T-helper 2 cell (primary cell): ENCODE data around the gene VWA1.
"Not testable (repeated sequence)": the region's sequence is repeated elsewhere in the genome, so short reads cannot be mapped to it uniquely, and the experiment has no call there.

Source experiments
- DNase-seq, 5 experiments: peaks; one replicate each; pipeline versions ENCODE4 v3.0.0 to v3.0.0-alpha.2; 2012 to 2022

Gene VWA1

DNA sequence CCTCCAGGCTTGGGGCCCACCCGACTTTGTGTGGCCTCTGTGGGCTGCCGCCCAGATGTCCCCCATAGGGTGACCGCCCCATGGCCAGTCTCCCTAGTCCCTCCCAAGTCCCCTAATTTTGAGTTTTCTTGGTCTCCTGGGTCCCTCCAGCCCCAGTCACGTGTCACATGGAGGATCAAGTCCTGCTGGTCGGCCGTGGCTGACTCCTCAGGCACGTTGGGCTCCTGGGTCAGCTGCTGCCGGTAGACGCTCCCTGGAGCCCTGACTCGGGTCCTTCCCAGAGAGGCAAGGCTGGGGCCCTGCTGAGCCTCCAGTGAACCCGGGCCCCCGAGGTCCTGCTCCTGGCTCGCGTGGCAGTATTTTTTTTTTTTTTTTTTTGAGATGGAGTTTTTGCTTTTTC, 24.2 kb downstream of the VWA1 start:
- not testable (repeated sequence) for DNase-seq

DNA sequence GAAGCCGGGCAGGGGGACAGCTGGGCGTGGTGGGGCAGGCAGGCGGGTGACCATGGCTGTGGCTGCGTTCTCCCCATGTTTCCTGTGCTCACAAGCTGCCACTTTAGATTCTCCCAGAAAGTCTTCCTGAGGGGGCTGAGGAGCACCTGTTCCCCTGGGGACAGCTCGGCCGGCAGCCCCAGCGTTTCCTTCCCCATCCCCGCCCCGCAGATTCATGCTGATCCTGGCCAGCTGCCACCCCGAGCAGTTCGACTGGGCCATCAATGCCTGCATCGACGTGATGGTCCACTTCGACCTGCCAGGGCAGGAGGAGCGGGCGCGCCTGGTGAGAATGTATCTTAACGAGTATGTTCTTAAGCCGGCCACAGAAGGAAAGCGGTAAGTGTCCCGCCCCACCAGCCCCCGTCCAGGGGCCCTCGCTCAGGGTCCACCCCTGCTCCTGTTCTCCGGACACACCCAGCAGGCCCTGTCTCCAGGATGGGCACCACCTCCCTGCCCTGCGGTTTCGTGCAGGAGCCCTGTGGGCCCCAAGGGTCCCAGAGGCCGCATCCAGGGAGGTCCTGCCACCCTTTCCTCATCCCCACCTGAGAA, 25.1 kb downstream of the VWA1 start:
- no peak for DNase-seq

DNA sequence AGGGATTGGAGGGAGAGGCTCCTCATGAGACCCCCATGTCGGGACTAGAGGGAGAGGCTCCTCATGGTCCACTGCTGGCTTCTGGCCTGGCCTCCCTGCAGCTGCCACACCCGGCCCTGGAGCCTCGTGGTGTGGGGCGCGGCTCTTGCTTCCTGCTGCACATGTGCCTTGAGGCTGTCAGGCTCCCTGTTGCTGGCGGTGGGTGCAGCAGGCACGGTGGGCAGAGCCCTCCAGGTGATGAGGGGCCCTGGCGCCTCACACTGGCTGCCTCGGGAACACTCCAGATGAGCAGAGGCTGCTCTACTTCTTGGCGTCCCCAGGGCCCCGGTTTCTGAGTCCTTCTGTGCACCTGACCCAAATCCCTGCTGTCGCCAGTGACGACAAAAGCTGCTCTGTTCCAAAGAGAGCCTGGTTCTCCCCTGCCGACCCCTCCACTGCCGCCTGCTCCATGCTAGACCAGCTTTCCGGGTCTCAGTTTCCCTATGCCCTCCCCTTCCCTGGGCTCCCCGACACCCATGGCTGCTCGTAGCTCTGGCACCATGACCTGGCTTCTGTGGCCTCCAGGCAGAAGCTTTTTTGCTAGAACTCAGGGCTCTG, 26.3 kb downstream of the VWA1 start:
- DNase-seq, result no peak

DNA sequence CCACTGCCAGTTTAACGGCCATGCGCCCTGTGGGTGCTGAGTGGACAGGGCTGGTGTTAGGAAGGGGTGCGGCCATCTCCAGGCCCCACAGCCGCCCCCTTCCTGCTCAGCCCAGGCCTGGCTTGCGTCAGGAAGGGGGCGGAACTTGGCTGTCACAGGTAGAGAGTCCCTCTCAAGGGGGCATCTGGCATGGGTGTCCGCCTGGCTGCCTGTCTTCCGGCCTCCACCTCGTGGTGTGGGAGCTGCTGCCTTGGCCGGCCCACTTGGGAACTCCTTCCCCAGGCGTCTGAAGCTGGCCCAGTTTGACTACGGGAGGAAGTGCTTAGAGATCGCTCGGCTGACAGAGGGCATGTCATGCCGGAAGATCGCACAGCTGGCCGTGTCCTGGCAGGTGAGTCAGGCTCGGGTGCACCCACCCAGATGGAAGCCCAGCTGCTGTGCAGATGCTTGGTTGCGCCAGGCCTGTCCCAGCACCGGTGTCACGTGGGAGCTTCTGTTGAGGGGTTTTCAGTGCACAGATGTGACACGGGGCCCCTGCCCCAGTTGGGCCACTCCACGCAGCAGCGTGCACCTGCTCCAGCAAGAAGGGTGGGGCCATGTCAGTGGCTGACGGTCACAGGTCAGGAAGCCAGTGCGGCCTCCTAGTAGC, 27.0 kb downstream of the VWA1 start:
- peak in 2 of 5 experiments; percentile 31 to 33 for DNase-seq

DNA sequence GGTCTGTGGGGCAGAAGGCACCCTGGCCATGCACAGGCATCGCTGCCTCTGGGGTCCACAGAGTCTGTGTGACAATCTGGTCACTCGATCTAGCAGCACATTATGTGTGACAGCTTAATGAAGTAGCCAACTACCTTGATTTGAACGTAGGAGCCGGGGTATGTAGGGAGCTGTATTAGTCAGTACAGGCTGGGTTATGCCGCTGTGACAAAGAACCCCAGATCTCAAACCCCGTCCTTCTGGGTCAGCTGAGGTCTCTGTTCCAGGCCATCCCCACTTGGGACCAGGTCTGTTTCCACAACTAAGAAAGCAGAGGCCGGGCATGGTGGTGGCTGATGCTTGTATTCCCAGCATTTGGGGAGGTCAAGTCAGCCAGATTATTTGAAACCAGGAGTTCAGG, 27.8 kb downstream of the VWA1 start:
- no peak for DNase-seq

DNA sequence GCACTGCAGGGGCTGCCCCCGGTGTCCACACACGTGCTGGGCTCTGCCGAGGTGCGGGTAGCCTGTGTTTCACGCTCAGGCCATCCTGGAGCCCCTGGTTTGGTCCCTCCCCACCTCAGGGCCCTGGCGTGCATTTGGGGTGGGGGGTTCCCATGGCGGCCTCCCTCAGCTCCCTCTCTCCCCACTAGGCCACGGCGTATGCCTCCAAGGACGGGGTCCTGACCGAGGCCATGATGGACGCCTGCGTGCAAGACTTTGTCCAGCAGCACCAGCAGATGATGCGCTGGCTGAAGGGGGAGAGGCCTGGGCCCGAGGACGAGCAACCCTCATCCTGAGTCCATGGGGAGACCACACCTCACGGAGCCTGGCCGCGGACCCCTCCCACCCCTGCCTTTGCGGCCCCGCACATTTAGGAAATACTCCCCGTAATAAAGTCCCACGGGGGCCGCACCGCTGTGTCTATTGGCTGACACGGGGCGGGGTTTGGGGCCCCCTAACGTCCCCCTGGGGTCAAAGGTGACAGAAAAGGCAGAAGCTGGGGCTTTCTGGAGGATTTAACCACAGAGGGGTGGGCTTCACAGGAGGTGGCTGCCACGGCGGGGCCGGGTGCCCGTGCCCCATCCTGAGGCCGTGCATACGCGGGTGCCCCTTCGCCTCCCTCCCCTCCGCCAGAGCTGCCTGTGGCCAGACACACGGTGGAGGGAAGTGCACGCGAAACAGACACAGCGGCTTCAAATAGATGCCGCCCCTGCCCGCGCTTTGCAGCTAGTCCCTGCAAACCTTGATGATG, 32.9 kb downstream of the VWA1 start:
- not testable (repeated sequence) for DNase-seq

DNA sequence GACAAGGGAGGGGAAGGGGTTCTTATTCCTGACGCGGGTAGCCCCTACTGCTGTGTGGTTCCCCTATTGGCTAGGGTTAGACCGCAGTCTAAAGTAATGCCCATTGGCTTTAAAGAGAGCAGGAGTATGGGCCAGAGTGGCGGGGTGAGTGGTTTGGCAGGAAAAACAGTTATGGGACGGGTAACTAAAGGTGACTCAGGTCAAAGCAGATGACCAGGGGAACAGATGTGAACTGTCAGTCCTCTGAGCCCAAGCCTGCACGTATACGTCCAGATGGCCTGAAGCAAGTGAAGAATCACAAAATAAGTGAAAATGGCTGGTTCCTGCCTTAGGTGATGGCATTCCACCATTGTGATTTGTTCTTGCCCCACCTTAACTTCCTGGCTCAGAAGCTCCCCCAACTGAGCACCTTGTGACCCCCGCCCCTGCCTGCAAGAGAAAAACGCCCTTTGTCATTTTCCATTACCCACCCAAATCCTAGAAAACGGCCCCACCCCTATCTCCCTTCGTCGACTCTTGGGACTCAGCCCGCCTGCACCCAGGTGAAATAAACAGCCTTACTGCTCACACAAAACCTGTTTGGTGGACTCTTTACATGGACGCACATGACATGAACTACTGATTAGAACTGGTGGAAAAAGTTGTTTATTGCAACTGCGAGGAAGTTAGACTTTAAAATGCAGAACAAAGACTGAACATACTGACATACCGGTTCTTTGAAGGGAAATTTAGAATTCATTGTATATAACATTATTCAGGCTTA, 35.3 kb downstream of the VWA1 start:
- peak in 1 of 5 experiments; percentile 20 for DNase-seq

DNA sequence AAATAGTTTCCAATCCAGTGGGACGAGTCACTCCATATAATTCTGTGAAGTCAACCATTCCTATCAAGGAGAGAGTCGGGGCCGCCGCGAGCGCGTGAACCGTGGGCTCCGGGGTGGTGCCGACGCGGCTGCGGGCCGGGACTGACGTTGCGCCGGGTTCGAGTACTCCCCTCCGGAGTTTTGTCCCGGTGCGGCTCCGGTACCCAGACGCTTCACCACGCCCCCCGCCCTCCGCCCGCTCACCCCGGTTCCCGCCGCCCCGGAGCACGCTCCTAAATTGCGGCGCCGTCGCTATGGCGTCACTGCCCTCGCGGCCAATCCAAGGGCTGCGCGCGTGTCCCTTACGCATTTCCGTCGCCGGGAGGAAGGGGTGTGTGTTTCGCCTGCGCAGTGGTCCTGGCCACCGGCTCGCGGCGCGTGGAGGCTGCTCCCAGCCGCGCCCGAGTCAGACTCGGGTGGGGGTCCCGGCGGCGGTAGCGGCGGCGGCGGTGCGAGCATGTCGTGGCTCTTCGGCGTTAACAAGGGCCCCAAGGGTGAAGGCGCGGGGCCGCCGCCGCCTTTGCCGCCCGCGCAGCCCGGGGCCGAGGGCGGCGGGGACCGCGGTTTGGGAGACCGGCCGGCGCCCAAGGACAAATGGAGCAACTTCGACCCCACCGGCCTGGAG, 36.0 kb downstream of the VWA1 start, which contains the start of gene ATAD3B:
Gene ATAD3B, plus strand, starts transcription at position 377 of the 664 bp plus-strand sequence. Its CDS starts 120 bp downstream, at position 497.
- DNase-seq, result peak; percentile 82 to 95 (median 88)

DNA sequence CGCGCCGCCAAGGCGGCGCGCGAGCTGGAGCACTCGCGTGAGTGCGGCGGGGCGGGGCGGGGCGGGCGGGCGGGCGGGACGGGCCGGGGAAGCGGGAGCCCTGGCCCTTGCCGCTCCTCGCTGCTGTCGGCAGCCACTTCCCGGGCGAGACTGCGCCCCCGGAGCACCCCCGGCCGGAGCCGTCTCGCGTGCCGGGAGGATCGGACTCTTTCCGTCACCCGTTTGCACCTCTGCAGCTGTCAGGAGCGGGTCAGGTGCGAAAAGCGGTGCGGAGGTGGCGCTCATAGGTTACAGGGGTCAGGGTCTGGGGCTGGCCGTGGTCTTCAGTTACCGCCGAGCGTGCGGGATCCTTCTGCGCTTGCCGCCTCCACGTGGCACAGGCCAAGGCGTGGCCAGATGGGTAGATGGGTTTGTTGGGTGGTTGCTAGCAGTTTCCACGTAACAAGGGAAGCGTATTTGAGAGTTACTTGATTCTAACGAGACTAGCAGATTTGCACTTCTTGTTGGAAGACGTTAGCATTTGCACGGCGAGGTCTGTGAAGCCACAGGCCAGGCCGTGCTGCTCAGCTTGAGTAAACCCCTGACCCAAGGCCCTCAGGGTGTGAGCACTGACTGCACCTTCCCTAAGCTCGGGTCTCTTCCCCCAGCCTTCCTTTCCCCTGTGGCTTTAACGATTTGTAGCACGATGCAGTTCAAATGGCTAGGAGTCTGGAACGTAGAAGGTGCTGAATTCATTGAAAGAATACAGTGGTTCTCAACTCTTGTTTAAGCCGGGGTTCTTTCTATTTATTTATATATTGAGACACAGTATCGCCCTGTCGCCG, 36.8 kb downstream of the VWA1 start:
- DNase-seq, result peak in 2 of 5 experiments; percentile 21 to 27

DNA sequence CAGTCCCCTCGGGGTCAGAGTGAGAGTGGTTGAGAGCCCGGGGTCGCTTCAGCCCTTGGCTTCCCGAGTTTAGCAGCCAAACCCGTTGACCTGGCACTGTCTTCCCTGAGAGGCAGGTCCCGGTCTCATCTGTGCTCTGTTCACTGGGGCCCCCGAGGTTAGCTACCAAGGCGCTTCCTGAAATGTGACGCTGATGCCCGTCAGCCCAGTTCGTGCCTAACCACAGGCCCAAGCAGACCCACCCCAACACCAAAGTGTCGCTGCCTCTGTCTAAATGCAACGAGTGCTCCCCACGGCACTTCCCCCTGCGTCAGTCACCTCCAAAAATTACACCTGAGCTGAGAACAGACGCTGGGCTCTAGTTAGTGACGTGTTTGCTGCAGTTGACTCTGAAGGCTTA, 40.5 kb downstream of the VWA1 start:
- DNase-seq, result not testable (repeated sequence)

DNA sequence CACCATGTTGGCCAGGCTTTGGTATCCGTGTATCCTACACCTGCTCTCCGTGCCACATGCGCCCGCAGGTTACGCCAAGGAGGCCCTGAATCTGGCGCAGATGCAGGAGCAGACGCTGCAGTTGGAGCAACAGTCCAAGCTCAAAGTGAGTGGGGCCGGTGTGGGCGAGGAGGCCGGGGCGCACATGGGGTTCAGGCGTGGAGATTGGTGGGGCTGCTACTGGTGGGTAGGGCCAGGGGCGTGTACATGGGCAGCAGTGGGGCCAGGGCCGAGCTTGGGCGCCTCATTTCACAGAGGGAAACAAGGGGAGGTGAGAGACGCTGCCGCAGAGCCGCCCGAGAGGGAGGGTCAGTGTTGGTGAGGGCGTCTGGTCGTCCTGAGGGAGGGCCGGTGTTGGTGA, 41.7 kb downstream of the VWA1 start:
- no peak for DNase-seq

DNA sequence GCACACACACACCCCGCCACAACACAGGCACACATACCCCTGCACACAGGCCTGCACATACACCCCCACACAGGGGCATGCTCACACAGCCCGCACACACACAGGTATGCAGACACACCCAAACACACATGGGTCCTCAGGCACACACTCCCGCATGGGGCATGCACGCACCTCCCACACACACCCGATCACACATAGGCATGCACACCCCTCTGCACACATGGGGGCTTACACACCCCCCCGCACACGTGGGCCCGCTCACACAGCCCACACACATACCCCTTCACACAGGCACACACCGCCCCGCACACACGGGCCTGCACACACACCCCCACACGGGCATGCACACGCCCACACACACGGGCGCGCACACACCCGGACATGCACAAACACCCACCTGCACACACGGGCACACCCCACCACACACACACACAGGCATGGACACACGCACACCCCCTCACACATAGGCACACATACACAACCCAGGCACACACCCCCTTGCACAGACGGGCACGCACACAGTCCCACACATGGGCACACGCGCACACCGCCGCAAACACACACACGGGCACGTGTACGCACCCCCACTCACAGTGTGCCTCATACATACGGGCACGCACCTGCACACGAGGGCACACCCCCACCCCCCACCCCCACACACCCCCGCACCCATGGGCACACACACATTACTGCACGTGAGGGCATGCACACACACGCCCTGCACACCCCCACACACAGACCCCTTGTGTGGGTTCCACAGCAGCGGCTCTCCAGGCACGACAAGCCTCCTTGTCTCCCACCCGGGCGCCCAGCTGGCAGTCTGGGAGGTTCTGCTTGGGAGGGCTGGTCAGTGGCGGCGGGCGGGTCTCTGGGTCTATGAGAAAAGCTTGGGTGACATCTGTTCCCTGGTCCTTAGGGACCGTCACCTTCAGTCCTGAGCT, 44.3 kb downstream of the VWA1 start:
- DNase-seq, result no peak

DNA sequence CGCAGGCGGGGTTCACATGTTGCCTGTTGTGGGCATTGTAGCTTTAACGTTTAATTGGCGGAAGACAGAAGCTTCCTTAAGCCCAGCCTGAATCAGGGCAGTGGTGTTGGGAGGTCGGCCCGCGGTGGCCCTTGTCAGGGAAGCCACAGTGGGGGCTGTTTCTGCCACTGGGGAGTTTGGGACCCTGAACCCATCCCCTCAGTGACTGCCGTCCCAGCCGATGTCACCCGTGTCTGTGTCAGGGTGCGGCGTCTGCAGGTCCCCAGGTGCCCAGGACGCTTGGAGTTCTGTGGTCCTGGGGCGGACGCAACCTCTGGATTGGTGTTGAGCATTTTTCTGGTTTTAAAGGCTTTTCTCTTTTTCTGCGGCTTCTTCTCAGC, 45.0 kb downstream of the VWA1 start:
- DNase-seq, result not testable (repeated sequence)

DNA sequence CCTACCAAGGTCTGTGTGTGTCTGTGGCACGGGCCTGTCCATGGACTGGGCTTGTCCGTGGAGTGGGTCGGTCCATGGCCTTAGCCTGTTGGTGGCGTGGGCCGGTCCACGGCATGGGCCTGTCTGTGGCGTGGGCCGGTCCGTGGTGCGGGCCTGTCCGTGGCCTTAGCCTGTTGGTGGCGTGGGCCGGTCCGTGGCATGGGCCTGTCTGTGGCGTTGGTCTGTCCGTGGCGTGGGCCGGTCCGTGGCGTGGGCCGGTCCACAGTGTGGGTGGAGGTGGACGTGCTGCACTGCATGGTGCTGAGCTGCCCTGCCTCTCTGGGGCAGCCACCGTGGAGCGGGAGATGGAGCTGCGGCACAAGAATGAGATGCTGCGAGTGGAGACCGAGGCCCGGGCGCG, 46.3 kb downstream of the VWA1 start:
- not testable (repeated sequence) for DNase-seq

DNA sequence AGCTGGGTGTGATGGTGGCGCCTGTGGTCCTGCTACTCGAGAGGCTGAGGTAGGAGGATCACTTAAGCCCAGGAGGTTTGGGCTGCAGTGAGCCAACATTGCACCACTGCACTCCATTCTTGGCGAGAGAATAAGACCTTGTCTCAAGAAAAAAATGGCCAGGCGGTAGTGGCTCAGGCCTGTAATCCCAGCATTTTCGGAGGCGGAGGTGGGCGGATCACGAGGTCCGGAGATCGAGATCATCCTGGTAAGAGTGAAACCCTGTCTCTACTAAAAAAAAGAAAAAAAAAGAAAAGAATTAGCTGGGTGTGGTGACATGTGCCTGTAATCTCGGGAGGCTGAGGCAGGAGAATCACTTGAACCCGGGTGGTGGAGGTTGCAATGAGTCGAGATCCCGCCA, 47.4 kb downstream of the VWA1 start:
- DNase-seq, result no peak

DNA sequence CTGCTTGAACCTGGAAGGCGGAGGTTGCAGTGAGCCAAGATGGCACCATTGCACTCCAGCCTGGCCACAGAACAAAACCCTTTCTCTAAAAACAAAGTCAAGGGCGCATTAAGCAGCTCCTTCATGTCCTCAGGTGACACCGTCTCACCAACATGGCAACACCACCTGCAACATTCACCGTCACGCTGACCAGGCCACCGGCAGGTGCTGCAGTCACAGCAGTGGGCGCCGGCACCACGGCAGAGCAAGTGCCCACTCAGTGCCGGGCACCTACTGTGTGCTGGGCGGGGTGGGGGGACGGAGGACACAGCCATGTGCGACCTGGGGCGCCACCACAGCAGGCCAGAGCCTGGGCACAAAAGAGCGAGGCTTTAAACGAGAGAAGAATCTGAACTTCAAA, 48.2 kb downstream of the VWA1 start:
- DNase-seq, result no peak

DNA sequence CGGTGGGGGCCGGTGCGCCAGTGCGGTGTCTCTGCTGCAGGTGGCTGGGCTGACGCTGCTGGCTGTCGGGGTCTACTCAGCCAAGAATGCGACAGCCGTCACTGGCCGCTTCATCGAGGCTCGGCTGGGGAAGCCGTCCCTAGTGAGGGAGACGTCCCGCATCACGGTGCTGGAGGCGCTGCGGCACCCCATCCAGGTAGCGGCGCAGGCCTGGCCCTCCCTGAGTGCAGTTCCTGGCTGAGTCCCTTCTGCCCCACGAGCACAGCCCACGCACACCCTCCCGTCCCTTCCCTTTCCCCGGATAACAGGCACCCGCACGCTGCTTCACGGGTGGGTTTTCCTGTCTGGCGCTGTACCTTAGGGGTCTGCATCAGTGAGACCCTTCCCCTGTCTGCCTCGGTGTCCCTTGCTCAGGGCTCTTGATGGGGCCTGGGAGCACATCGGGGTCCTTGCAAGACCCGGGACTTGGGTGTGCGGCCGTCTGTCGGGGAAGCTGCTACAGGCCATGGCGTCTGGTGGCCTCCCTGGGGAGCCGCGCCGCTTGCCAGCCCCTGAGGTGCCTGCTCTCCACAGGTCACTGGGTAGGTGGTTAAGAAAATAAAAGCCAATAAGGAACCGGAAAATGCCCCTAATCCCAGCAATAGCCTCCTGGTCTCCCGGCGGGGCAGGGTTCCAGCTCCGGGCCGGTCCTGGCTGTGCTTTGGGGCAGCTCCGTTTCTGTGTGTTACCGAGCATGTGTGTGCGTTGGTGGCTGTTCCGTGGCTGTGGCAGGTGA, 49.7 kb downstream of the VWA1 start:
- DNase-seq, result not testable (repeated sequence)

DNA sequence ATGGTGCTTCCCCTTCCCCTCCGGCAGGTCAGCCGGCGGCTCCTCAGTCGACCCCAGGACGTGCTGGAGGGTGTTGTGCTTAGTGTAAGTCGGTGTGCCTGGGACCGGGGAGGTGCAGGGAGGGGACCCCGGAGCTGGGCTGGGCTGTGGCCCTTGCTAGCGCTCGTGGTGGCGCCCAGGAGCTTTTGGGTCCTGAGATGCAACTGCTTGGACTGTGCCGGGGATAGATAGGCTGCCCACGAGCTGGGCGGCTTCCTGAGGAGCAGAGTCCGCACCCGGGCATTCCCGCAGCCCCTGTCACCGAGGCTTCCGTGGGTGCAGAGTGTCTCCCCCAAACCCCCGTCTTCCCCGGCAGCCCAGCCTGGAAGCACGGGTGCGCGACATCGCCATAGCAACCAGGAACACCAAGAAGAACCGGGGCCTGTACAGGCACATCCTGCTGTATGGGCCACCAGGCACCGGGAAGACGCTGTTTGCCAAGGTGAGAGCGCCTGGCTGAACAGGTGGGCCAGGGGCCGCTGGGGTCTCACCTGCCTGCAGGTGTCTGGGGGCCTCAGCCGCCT, 50.3 kb downstream of the VWA1 start:
- not testable (repeated sequence) for DNase-seq

DNA sequence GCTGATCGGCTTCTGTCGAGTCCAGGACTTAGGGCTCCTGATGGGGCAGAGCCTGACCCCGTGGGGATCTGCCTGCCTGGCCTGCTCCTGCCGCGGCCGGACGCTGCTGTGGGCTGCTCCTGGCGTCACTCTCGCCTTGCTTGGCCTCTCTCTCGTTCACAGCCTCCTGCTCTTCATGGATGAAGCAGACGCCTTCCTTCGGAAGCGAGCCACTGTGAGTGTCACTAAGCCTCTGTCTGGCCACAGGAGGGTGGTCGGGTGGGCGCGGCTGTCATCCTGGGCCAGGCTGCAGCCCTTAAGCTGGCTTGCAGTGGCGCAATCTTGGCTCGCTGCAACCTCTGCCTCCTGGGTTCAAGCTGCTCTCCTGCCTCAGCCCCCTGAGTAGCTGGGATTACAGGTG, 52.2 kb downstream of the VWA1 start:
- DNase-seq, result no peak
